B cell (primary cell): ENCODE data around the gene NXPH2. TPM values are rescaled to one million over a fixed set of nuclear protein-coding genes. Genes with fewer than 3 reads are reported as not detected.

ENCODE experiments used
- ATAC-seq: fragments of 200-7000 bp; cut with Tn5 transposase; one replicate; pipeline ENCODE4 v1.10.0; 2021; ENCODE audit warnings: low read depth, mild to moderate bottlenecking, moderate number of reproducible peaks, moderate library complexity
- CTCF ChIA-PET: fragments of 350-600 bp; sonication (Branson Sonifier 250); formaldehyde crosslinking; loops from one replicate; lab custom pipeline; 2021; ENCODE audit warnings: antibody characterized with exemption, inconsistent platforms; lab: Charles Lee
- POLR2A ChIA-PET: fragments of 350-600 bp; sonication (Branson Sonifier 250); formaldehyde crosslinking; loops from one replicate; lab custom pipeline; 2021; ENCODE audit warnings: antibody characterized with exemption; lab: Charles Lee
- DNase-seq: peaks from one replicate; pipeline ENCODE4 v3.0.0; 2013
- H2AFZ ChIP-seq: 2 replicates; pipeline ENCODE4 v1.6.1; 2012; ENCODE audit warnings: mild to moderate bottlenecking, low read depth, low read length; ENCODE audit not compliant: insufficient read depth, poor library complexity, severe bottlenecking
- H3K27ac ChIP-seq, 2 donors: 1 replicate in 1 of 2; 2 replicates in 1 of 2; pipeline ENCODE4 v1.5.1; 2012 to 2013; ENCODE audit warnings: low read length in 2 of 2, mild to moderate bottlenecking in 2 of 2, moderate library complexity in 1 of 2
- H3K27me3 ChIP-seq, 4 experiments: fragments of 200-600 bp in 1 of 4; sonication (generic) in 1 of 4; replicated peaks in 1 of 4; 1 replicate in 2 of 4; 2 replicates in 2 of 4; pipeline versions ENCODE4 v1.6.1 to v1.7.0; 2013 to 2016; ENCODE audit warnings: low read length in 3 of 4, mild to moderate bottlenecking in 2 of 4, mixed read lengths in 1 of 4, moderate library complexity in 1 of 4; ENCODE audit not compliant: insufficient read depth in 4 of 4, control insufficient read depth in 3 of 4; ENCODE audit errors: control extremely low read depth in 1 of 4
- H3K36me3 ChIP-seq, 2 experiments: replicated peaks in 1 of 2; 1 replicate in 1 of 2; 2 replicates in 1 of 2; pipeline versions ENCODE4 v1.6.1 to v1.7.1; 2013; ENCODE audit warnings: low read length in 1 of 2; ENCODE audit not compliant: insufficient read depth in 2 of 2, control insufficient read depth in 1 of 2; ENCODE audit errors: control extremely low read depth in 1 of 2, extremely low read depth in 1 of 2
- H3K4me1 ChIP-seq, 2 donors: fragments of 200-600 bp in 1 of 2; sonication (generic) in 1 of 2; 1 replicate in 1 of 2; 2 replicates in 1 of 2; pipeline versions ENCODE4 v1.5.1 to v1.6.1; 2013 to 2017; ENCODE audit warnings: low read length in 2 of 2; ENCODE audit not compliant: control insufficient read depth in 2 of 2, insufficient read depth in 2 of 2
- H3K4me2 ChIP-seq: replicated peaks from 2 replicates; pipeline ENCODE3; 2012; ENCODE audit warnings: mild to moderate bottlenecking, low read depth, low read length; ENCODE audit not compliant: poor library complexity, severe bottlenecking
- H3K4me3 ChIP-seq, 5 experiments: fragments of 200-600 bp in 1 of 5; sonication (generic) in 1 of 5; 1 replicate in 3 of 5; 2 replicates in 2 of 5; pipeline versions ENCODE4 v1.5.1 to v1.7.0; 2011 to 2016; ENCODE audit warnings: low read length in 4 of 5, mild to moderate bottlenecking in 4 of 5, low read depth in 2 of 5, control low read depth in 1 of 5, moderate library complexity in 1 of 5; ENCODE audit not compliant: insufficient read depth in 1 of 5; ENCODE audit errors: control extremely low read depth in 1 of 5, extremely low read depth in 1 of 5
- H3K79me2 ChIP-seq: fragments of 200-600 bp; sonication (generic); one replicate; pipeline ENCODE4 v1.6.0; 2016; ENCODE audit warnings: low read length; ENCODE audit not compliant: control insufficient read depth, insufficient read depth
- H3K9ac ChIP-seq: fragments of 200-600 bp; sonication (generic); 2 replicates; pipeline ENCODE4 v1.6.1; 2017; ENCODE audit warnings: mild to moderate bottlenecking, low read length, moderate library complexity
- H3K9me3 ChIP-seq, 3 donors: one replicate each; pipeline versions ENCODE4 v1.6.1 to v1.7.1; 2013; ENCODE audit warnings: low read length in 2 of 3; ENCODE audit not compliant: control insufficient read depth in 2 of 3, insufficient read depth in 1 of 3; ENCODE audit errors: control extremely low read depth in 1 of 3
- H4K20me1 ChIP-seq: 2 replicates; pipeline ENCODE4 v1.6.0; 2012; ENCODE audit warnings: mild to moderate bottlenecking, low read length; ENCODE audit not compliant: insufficient read depth, control insufficient read depth, poor library complexity, severe bottlenecking
- H3K27ac Mint-ChIP-seq: one replicate; pipeline ENCODE4 v1.8.0; 2021; ENCODE audit warnings: mixed read lengths
- H3K27me3 Mint-ChIP-seq: one replicate; pipeline ENCODE4 v1.8.0; 2021; ENCODE audit warnings: mixed read lengths
- H3K4me1 Mint-ChIP-seq: one replicate; pipeline ENCODE4 v1.8.0; 2021; ENCODE audit warnings: mixed read lengths
- H3K4me3 Mint-ChIP-seq: one replicate; pipeline ENCODE4 v1.8.0; 2021; ENCODE audit warnings: mixed read lengths
- H3K9me3 Mint-ChIP-seq: one replicate; pipeline ENCODE4 v1.8.0; 2022; ENCODE audit warnings: mixed read lengths; ENCODE audit not compliant: insufficient read depth
- CTCF ChIP-seq: fragments of 200-600 bp; IDR thresholded peaks from one replicate; pipeline ENCODE4 v1.8.0; 2022; ENCODE audit warnings: antibody characterized with exemption, mild to moderate bottlenecking
- EZH2 ChIP-seq: IDR thresholded peaks from 2 replicates; pipeline ENCODE4 v1.6.1; 2012; ENCODE audit warnings: borderline replicate concordance, low read depth, mild to moderate bottlenecking, moderate library complexity, low read length; ENCODE audit not compliant: insufficient read depth, poor library complexity, severe bottlenecking
- WGBS: methylation state at CpG from one replicate; pipeline ENCODE4 v1.1.5; 2013; ENCODE audit warnings: missing lambda C conversion rate; ENCODE audit not compliant: insufficient coverage; 5-methylcytosine and 5-hydroxymethylcytosine counted together
- intact Hi-C: fragments of 100-400 bp; cut with micrococcal nuclease; formaldehyde crosslinking; loops from one replicate; pipeline ENCODE4 v1.10.0; 2022
- polyA plus RNA-seq: library from polyadenylated mRNA; depleted of rRNA; stranded (reverse); fragments of >200 nt; gene quantifications from 2 replicates; pipeline ENCODE4 v1.2.3, GENCODE V29; 2012
- total RNA-seq, 2 donors: library from RNA; stranded (reverse); fragments of 120-200 nt in 1 of 2; gene quantifications; 1 replicate in 1 of 2; 2 replicates in 1 of 2; pipeline versions ENCODE4 v1.2.3 to v1.2.4, GENCODE V29; 2013 to 2022

The NXPH2 gene
- total and polyA plus RNA-seq, 2 donors (not counting 1 experiment from before 2014, with no cell fraction given) = not detected

- Mint-ChIP-seq H3K27ac (no peak overlapping the region), H3K4me1 (no peaks in the 10 kb centered on the region), H3K9me3 (peaks cover 5% of the 10 kb centered on the region), H3K4me3 (no peak overlapping the region), H3K27me3 (peaks cover 13% of the 10 kb centered on the region)
- CTCF ChIA-PET = no interaction called here
- POLR2A ChIA-PET = no interaction called here
- Histone ChIP-seq H3K9ac (no peak overlapping the region), H3K27ac (no peak overlapping the region), H3K79me2 (no peaks in the 10 kb centered on the region), H3K9me3 (peaks cover 0 to 6% (median 0%) of the 10 kb centered on the region in 3 donors), H3K4me3 (no peak overlapping the region), H3K4me1 (no peaks in the 10 kb centered on the region), H3K36me3 (no peaks in the 10 kb centered on the region), H2AFZ (no peak overlapping the region), H3K27me3 (no peaks in the 10 kb centered on the region), H4K20me1 (no peaks in the 10 kb centered on the region), H3K4me2 (no peak overlapping the region)
- intact Hi-C loops = no loop called here
- DNase-seq (no peak), ATAC-seq (no peak)
- no peak for TF ChIP-seq CTCF
- no peak for TF ChIP-seq EZH2
- no CpG with 5 or more reads among the region's 1 CpG for WGBS
Observed at GRCh38 chr2:138727956-138728355, 52.2 kb downstream of the NXPH2 start.

- ChIA-PET CTCF (no interaction called here), POLR2A (no interaction called here)
- Mint-ChIP-seq H3K27ac (no peak overlapping the region), H3K9me3 (peaks cover 5% of the 10 kb centered on the region), H3K27me3 (peaks cover 10% of the 10 kb centered on the region), H3K4me3 (no peak overlapping the region), H3K4me1 (no peaks in the 10 kb centered on the region)
- H3K9me3 ChIP-seq = peaks cover 0 to 6% (median 0%) of the 10 kb centered on the region in 3 donors
- no peaks in the 10 kb centered on the region for H3K27me3 ChIP-seq
- no peak overlapping the region for H3K4me2 ChIP-seq
- no peak for DNase-seq
- H4K20me1 ChIP-seq = no peaks in the 10 kb centered on the region
- no peaks in the 10 kb centered on the region for H3K79me2 ChIP-seq
- no peak for TF ChIP-seq EZH2
- no peak overlapping the region for H3K9ac ChIP-seq
- intact Hi-C loops = no loop called here
- H3K4me3 ChIP-seq = no peak overlapping the region
- ATAC-seq = no peak
- no peak overlapping the region for H3K27ac ChIP-seq
- no peaks in the 10 kb centered on the region for H3K36me3 ChIP-seq
- no peaks in the 10 kb centered on the region for H3K4me1 ChIP-seq
- no peak overlapping the region for H2AFZ ChIP-seq
Observed at GRCh38 chr2:138726681-138727080, 53.5 kb downstream of the NXPH2 start.
